Measurements from ENCODE around the gene SLC38A10. TPM values are rescaled to one million over a fixed set of nuclear protein-coding genes. Genes with fewer than 3 reads are reported as not detected.

The SLC38A10 gene
- total RNA-seq, 1 experiment from 2014 or later: 43.8 TPM

DNA sequence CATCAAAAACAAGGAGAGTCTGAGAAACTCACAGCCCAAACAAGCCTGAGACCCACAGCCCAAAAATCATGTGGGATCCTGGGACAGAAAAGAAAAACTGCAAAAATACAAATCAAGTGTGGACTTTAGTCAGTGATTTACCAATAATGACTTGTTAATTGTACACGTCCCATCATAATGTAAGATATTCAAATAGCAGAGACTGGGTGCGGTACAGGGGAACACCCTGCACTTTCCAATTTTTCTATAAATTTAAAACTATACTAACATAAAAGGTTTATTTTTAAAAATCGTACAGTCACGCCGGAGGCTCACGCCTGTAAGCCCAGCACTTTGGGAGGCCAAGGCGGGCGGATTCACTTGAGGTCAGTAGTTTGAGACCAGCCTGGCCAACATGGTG lies 81.1 kb downstream of the SLC38A10 start:
- whole genome bisulfite sequencing (ENCODE audit: extremely low coverage, insufficient read length, low lambda C conversion rate): no CpG with 5 or more reads among the region's 8 CpGs
- no peak overlapping the region for H4K91ac ChIP-seq (ENCODE audit: insufficient read length, low read depth, low read length)
- no peak overlapping the region for H2BK120ac ChIP-seq (ENCODE audit: low read depth, low read length, poor library complexity, severe bottlenecking)
- H3K14ac ChIP-seq (ENCODE audit: insufficient read depth, low read length): no peak overlapping the region
- no peak overlapping the region for H3T11ph ChIP-seq (ENCODE audit: low read length)
- H3K9me3 ChIP-seq (ENCODE audit: control insufficient read depth, low read depth, low read length): no peaks in the 10 kb centered on the region
- H3K4me1 ChIP-seq (ENCODE audit: insufficient read depth, low read length): no peaks in the 10 kb centered on the region
- no peak overlapping the region for H4K8ac ChIP-seq (replicated peaks; ENCODE audit: insufficient read length, low read depth, low read length)
- Mint-ChIP-seq H3K27me3 (ENCODE audit: low read depth) (no peaks in the 10 kb centered on the region), H3K4me1 (peaks cover 3 to 4% of the 10 kb centered on the region in 2 experiments; a peak in 1 of 4 replicates), H3K36me3 (ENCODE audit: insufficient read depth in 1 of 3, low read depth in 3 of 3) (peaks cover 4 to 15% (median 13%) of the 10 kb centered on the region in 3 experiments; a peak in 6 of 7 replicates), H3K4me3 (no peak overlapping the region), H3K27ac (no peak overlapping the region), H3K9me3 (no peaks in the 10 kb centered on the region)
- no peak overlapping the region for H2BK5ac ChIP-seq (ENCODE audit: insufficient read length, low read length)
- H3K23me2 ChIP-seq (ENCODE audit: insufficient read length, low read depth, low read length, poor library complexity, severe bottlenecking): no peaks in the 10 kb centered on the region
- no peak overlapping the region for H2BK12ac ChIP-seq (ENCODE audit: insufficient read length, low read depth, low read length)
- H3K27me3 ChIP-seq (ENCODE audit: insufficient read depth, low read length): no peaks in the 10 kb centered on the region
- no peak overlapping the region for H3K4me2 ChIP-seq (ENCODE audit: insufficient read depth, insufficient read length, low read length)
- TF ChIP-seq, protein P1, sequence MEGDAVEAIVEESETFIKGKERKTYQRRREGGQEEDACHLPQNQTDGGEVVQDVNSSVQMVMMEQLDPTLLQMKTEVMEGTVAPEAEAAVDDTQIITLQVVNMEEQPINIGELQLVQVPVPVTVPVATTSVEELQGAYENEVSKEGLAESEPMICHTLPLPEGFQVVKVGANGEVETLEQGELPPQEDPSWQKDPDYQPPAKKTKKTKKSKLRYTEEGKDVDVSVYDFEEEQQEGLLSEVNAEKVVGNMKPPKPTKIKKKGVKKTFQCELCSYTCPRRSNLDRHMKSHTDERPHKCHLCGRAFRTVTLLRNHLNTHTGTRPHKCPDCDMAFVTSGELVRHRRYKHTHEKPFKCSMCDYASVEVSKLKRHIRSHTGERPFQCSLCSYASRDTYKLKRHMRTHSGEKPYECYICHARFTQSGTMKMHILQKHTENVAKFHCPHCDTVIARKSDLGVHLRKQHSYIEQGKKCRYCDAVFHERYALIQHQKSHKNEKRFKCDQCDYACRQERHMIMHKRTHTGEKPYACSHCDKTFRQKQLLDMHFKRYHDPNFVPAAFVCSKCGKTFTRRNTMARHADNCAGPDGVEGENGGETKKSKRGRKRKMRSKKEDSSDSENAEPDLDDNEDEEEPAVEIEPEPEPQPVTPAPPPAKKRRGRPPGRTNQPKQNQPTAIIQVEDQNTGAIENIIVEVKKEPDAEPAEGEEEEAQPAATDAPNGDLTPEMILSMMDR (conservative IDR thresholded peaks at IDR 0.05): no peak
- H3K4ac ChIP-seq (ENCODE audit: low read depth, low read length): no peak overlapping the region
- no peak for DNase-seq
- H2AK5ac ChIP-seq (ENCODE audit: insufficient read length, low read length): no peak overlapping the region
- H4K5ac ChIP-seq (ENCODE audit: insufficient read length, low read depth, low read length): no peak overlapping the region
- H2AFZ ChIP-seq (ENCODE audit: low read length): no peak overlapping the region
- no peak overlapping the region for H3K9ac ChIP-seq (ENCODE audit: extremely low read depth, insufficient read length, low read length)
- H2BK20ac ChIP-seq (ENCODE audit: low read depth, low read length, poor library complexity, severe bottlenecking): no peak overlapping the region
- H2BK15ac ChIP-seq (ENCODE audit: low read depth, low read length): no peak overlapping the region
- H3K18ac ChIP-seq (ENCODE audit: insufficient read length, low read depth, low read length): no peak overlapping the region
- no peak overlapping the region for H3K56ac ChIP-seq (ENCODE audit: insufficient read length, low read depth, low read length)
- no peak overlapping the region for H3K23ac ChIP-seq (ENCODE audit: insufficient read length, low read depth, low read length)
- H3K79me2 ChIP-seq (ENCODE audit: insufficient read depth, low read length): no peaks in the 10 kb centered on the region; the same call in 1 of the 2 replicates
- H3K27ac ChIP-seq (ENCODE audit: insufficient read length, low read depth, low read length): no peak overlapping the region
- H4K20me1 ChIP-seq (ENCODE audit: control insufficient read depth, insufficient read depth, insufficient read length): no peaks in the 10 kb centered on the region
- H3K79me1 ChIP-seq (ENCODE audit: insufficient read depth, low read depth, low read length, poor library complexity, severe bottlenecking): no peaks in the 10 kb centered on the region

All from H9 (cell line).